ENCODE data around the gene HSD11B2. TPM values are rescaled to one million over a fixed set of nuclear protein-coding genes. Genes with fewer than 3 reads are reported as not detected.
A peak's percentile ranks its signal among the peaks of the same experiment; 100 is the strongest.

The HSD11B2 gene
- total RNA-seq, 2 donors from 2014 or later, result 723 to 1,005 TPM

- no peak for ATAC-seq
- intact Hi-C loops (cut with DNase I, micrococcal nuclease), result no loop called here
- no peak for DNase-seq
These were observed 14.2 kb downstream of the HSD11B2 start for GRCh38 chr16:67445126-67445426.

GRCh38 chr16:67445441-67445912 is 14.6 kb downstream of the HSD11B2 start:
- intact Hi-C loops (cut with DNase I, micrococcal nuclease), result no loop called here
- DNase-seq (peak in 1 of 2 donors; percentile 23), ATAC-seq (no peak)

- DNase-seq, result peak; percentile 76 to 78
- intact Hi-C loops (cut with DNase I, micrococcal nuclease), result no loop called here
- peak; percentile 31 for ATAC-seq
These were observed 15.3 kb downstream of the HSD11B2 start for GRCh38 chr16:67445913-67446907.

- intact Hi-C loops (cut with DNase I, micrococcal nuclease), result no loop called here
- DNase-seq (peak in 1 of 2 donors; percentile 24), ATAC-seq (no peak)
These were observed 16.1 kb downstream of the HSD11B2 start for GRCh38 chr16:67446968-67447507.

GRCh38 chr16:67447508-67448076 is 16.7 kb downstream of the HSD11B2 start:
- peak; percentile 44 for ATAC-seq
- intact Hi-C loops (cut with DNase I, micrococcal nuclease), result no loop called here
- DNase-seq, result peak in 1 of 2 donors; percentile 80

- ATAC-seq, result peak; percentile 63
- DNase-seq, result peak in 1 of 2 donors; percentile 51
- intact Hi-C loops (cut with DNase I, micrococcal nuclease), result no loop called here
These were observed 17.7 kb downstream of the HSD11B2 start for GRCh38 chr16:67448580-67448979.

GRCh38 chr16:67449336-67449735 is 18.4 kb downstream of the HSD11B2 start:
- DNase-seq (no peak), ATAC-seq (no peak)
- intact Hi-C loops (cut with DNase I, micrococcal nuclease), result no loop called here

GRCh38 chr16:67449739-67450138 is 18.8 kb downstream of the HSD11B2 start:
- ATAC-seq, result no peak
- DNase-seq, result peak in 1 of 2 donors; percentile 15
- intact Hi-C loops (cut with DNase I, micrococcal nuclease), result no loop called here

GRCh38 chr16:67451061-67451703 is 20.3 kb downstream of the HSD11B2 start:
- intact Hi-C loops (cut with DNase I, micrococcal nuclease), result no loop called here
- ATAC-seq, result no peak
- DNase-seq, result peak; percentile 24 to 26

- ATAC-seq, result peak; percentile 70
- intact Hi-C loops (cut with DNase I, micrococcal nuclease), result no loop called here
- peak; percentile 44 to 77 for DNase-seq
These were observed 20.9 kb downstream of the HSD11B2 start for GRCh38 chr16:67451704-67452435.

GRCh38 chr16:67454104-67454503 is 23.2 kb downstream of the HSD11B2 start:
- intact Hi-C loops (cut with DNase I, micrococcal nuclease), result no loop called here
- ATAC-seq (no peak), DNase-seq (no peak)

GRCh38 chr16:67454852-67455251 is 23.9 kb downstream of the HSD11B2 start:
- intact Hi-C loops (cut with DNase I, micrococcal nuclease), result no loop called here
- ATAC-seq, result no peak
- DNase-seq, result no peak

- ATAC-seq, result peak; percentile 28
These were observed 25.6 kb downstream of the HSD11B2 start for GRCh38 chr16:67456391-67457081.

GRCh38 chr16:67457611-67458010 is 26.7 kb downstream of the HSD11B2 start:
- intact Hi-C loops (cut with DNase I, micrococcal nuclease), result no loop called here
- ATAC-seq (no peak), DNase-seq (no peak)

More at GRCh38 chr16:67456391-67457081, 25.6 kb downstream of the HSD11B2 start:
- intact Hi-C loops (cut with DNase I, micrococcal nuclease), result no loop called here
- peak; percentile 76 to 87 for DNase-seq

- ATAC-seq (no peak), DNase-seq (peak in 1 of 2 donors; percentile 33)
- intact Hi-C loops (cut with DNase I, micrococcal nuclease), result no loop called here
These were observed 27.3 kb downstream of the HSD11B2 start for GRCh38 chr16:67458121-67458641.

GRCh38 chr16:67459066-67459860 is 28.3 kb downstream of the HSD11B2 start:
- DNase-seq (peak; percentile 79 to 83), ATAC-seq (peak; percentile 42)
- intact Hi-C loops (cut with DNase I, micrococcal nuclease), result no loop called here

GRCh38 chr16:67459861-67460150 is 28.9 kb downstream of the HSD11B2 start:
- intact Hi-C loops (cut with DNase I, micrococcal nuclease), result loop anchor here in 1 of 2 donors (5.0 kb wide), 1 partner anchor 33 kb away; no protein-coding TSS in a partner anchor
- no peak for DNase-seq
- no peak for ATAC-seq
